Heart left ventricle (tissue), 13 donors: ENCODE data around the gene ARHGEF7.

Experiments used
- POLR2A ChIP-seq, 2 donors: fragments of 450-650 bp; IDR thresholded peaks; one replicate each; pipeline ENCODE4 v1.6.1; 2017; ENCODE audit warnings: antibody characterized with exemption in 2 of 2, mild to moderate bottlenecking in 2 of 2, moderate library complexity in 2 of 2
- TF ChIP-seq, protein P1 (sequence below), 12 donors: fragments of 200-600 bp; sonication (generic) in 4 of 12; IDR thresholded peaks; one replicate each; pipeline versions ENCODE4 v1.5.0 to v1.8.0; 2018 to 2022; ENCODE audit warnings: antibody characterized with exemption in 12 of 12, mild to moderate bottlenecking in 5 of 12
- donor health status: ischemic (EF 13 %, LVEDD 7.1; RV severe dilation, severe dysfunction).
- donor health status: DM: no; HTN: yes; CAD: no.
- donor health status: DM: no; HTN: no; CAD: no.
- donor health status: ischemic (EF 25% LVEDD 6.9; RV normal size, moderate dysfunction).
- donor health status: ischemic (EF 25% LVEDD 5.7; RV mildly dilated, moderate dysfunction).
- donor health status: ischemic (EF 35%, LVEDD 5.7; RV mildly dilated, moderate dysfunction).
- donor health status: nonischemic (EF 11% LVEDD 7.7; RV severe dilation, severe dysfunction).
- donor health status: DM: yes; HTN: yes; CAD: no.
- donor health status: PGD.
- donor health status: ischemic (EF 29% LVEDD 5.4; RV normal size, mild dysfunction).
- donor health status: nonischemic (EF 23%, LVEDD 6.1; RV moderate dilation, normal function).

DNA sequence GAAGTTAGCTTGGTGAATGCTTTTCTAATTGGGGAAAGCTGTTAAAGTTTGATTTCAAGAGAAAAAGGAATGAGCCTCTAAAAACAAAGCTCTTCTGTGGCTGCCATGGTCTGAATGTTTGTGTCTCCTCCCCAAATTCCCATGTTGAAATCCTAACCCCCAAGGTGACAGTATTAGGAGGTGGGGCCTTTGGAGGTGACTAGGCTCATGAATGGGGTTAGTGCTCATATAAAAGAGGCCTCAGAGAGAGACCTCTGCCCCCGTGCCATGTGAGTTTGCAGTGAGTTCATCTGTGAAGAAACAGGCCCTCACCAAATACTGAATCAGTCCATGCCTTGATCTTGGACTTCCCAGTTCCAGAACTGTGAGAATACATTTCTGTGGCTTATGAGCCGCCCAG lies 56.5 kb downstream of the ARHGEF7 start:
- TF ChIP-seq, protein P1, sequence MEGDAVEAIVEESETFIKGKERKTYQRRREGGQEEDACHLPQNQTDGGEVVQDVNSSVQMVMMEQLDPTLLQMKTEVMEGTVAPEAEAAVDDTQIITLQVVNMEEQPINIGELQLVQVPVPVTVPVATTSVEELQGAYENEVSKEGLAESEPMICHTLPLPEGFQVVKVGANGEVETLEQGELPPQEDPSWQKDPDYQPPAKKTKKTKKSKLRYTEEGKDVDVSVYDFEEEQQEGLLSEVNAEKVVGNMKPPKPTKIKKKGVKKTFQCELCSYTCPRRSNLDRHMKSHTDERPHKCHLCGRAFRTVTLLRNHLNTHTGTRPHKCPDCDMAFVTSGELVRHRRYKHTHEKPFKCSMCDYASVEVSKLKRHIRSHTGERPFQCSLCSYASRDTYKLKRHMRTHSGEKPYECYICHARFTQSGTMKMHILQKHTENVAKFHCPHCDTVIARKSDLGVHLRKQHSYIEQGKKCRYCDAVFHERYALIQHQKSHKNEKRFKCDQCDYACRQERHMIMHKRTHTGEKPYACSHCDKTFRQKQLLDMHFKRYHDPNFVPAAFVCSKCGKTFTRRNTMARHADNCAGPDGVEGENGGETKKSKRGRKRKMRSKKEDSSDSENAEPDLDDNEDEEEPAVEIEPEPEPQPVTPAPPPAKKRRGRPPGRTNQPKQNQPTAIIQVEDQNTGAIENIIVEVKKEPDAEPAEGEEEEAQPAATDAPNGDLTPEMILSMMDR (IDR thresholded peaks at IDR 0.05): no peak
- no peak for TF ChIP-seq POLR2A (IDR thresholded peaks at IDR 0.05)
